Stimulated activated CD4-positive, alpha-beta T cell treated with anti-CD3 and anti-CD28 coated beads, TNF-alpha, amount 100 ng/mL, for 48 hours (primary cell): ENCODE results near the gene CECR2.
"Not testable (repeated sequence)": the region's sequence is repeated elsewhere in the genome, so short reads cannot be mapped to it uniquely, and the experiment has no call there.

Experiments
- DNase-seq, 3 donors: peaks; one replicate each; pipeline ENCODE4 v3.0.0-alpha.2; 2020; ENCODE audit warnings: low read depth in 3 of 3

The CECR2 gene

DNA sequence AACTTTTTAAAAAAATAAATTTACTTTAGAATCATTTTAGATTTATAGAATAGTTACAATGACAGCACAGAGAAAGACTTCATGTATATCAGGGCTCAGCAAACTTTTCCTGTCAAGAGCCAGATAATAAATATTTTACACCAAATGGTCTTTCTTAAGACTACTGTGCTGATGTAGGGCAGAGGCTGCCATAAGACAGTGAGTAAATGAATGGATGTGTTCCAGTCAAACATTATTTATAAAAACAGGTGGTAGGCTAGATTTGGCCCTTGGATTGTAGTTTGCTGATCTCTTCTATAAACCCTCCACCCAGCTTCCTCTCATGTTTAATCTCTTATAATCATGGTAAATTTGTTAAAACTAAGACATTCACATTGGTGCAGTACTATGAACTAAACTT is 33.0 kb downstream of the CECR2 start:
- no peak for DNase-seq

DNA sequence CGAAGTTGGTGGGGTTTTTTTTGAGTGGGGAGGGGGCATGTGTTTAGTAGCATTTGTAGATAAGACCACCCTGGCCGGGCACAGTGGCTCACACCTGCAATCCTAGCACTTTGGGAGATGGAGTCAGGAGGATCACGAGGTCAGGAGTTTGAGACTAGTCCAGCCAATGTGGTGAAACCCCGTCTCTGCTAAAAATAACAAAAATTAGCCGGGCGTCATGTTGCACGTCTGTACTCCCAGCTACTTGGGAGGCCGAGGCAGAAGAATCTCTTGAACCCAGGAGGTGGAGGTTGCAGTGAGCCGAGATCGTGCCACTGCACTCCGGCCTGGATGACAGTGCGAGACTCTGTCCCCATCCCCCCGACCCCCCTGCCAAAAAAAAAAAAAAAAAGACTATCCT is 34.6 kb downstream of the CECR2 start:
- no peak for DNase-seq

DNA sequence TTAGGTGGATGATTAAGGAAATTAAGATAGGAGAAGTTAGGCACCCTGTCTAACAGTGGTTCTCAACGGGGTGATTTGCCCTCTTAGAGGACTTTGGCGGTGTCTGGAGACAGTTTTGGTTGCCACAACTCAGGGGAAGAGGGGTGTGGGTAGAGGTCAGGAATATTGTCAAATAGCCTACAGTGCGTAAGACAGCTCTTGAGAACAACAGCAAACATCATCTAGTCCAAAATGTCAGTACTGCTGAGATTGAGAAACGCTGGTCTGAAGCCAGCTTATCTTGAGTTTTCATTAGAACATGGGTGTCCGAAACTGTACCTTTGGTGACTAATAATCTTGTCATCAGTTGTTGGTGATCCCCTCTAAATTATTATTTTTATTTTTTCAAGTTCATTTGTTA is 38.4 kb downstream of the CECR2 start:
- no peak for DNase-seq

DNA sequence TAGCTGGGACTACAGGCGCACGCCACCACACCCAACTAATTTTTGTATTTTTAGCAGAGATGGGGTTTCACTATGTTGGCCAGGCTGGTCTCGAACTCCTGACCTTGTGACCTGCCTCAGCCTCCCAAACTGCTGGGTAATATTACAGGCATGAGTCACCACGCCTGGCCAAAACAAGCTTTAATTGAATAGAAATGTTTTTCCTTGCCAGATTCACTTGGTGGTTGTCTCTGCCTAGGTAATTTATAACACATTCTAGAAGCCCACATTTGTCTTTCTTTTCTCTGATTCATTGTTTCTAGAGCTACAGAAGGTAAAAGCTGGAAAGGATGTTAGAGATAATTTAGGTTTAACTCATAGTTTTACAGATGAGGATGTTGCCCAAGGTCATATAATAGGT is 41.3 kb downstream of the CECR2 start:
- DNase-seq: no peak

DNA sequence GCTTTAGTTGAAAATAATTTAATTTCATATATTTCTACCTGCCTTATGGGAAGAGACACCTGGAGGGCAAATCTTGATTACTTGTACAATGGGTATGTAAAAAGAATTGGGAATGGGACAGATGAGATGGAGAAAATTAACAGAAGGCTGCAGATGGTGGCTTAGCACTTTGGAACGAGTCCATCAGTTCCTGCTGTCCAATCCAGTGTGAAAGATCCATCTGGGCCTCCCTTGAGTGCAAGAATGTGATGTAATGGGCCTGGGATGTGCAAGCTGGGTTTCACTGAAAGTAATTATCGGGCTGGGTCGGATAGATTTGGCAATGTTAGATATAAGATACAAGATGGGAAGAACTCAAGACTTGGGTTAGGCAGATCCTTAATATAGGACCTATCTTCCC is 42.0 kb downstream of the CECR2 start:
- DNase-seq: no peak

DNA sequence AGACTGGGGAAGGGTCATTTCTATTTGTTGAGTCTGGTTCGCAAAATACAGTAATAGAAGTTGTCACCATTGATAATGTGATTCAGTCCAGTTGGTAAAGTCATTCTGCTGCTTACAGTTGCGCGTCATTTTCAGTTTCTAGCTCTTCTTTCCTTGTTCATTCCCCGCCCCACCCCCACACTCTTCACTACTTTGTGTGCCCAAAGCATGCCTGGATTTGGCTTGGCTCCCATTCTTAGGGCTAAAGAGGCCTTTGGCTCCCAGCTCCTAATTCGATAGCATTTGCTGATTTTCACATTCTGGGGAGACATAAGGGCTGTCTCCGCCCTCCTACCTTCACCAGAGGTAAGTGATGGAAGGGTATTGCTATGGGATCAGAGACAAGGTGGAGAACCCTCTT is 43.0 kb downstream of the CECR2 start:
- no peak for DNase-seq

DNA sequence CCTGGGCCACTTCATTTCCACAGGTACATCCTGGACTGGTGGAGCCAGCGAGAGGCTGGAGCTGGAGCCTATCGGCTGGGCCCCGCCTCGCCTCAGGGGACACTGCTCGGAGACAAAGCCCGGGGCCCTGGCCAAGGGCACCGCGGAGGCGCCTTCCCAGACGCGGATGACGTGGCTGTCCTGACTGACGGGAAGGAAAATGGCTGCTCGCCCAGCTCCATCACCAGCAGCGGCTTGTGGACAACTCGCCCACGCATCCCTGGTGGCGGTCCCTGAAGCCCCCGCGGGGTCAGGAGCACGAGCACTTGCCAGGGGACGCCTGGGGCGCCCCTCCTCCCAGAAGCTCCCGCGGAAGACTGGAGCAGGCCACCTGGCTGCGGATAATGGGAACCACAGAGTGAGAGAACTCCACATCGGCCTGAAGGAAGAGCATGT is 49.6 kb downstream of the CECR2 start:
- no peak for DNase-seq

DNA sequence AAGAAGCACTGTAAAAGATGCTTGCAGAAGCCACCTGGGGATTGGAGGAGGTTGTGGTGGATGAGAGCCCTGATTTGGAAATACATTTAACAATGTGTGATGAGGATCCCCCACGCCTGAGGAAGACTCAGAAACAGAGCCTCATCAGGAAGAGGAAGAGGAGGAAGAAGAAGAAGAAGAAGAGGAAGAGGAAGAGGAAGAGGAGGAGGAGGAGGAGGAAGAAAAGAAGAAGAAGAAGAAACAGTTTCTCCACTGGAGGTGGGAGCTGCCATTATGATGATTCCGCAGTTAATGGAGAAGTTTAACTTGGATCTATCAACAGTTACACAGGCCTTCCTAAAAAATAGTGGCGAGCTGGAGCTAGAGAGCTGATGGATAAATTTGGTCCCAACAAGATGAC is 50.1 kb downstream of the CECR2 start:
- DNase-seq: no peak

DNA sequence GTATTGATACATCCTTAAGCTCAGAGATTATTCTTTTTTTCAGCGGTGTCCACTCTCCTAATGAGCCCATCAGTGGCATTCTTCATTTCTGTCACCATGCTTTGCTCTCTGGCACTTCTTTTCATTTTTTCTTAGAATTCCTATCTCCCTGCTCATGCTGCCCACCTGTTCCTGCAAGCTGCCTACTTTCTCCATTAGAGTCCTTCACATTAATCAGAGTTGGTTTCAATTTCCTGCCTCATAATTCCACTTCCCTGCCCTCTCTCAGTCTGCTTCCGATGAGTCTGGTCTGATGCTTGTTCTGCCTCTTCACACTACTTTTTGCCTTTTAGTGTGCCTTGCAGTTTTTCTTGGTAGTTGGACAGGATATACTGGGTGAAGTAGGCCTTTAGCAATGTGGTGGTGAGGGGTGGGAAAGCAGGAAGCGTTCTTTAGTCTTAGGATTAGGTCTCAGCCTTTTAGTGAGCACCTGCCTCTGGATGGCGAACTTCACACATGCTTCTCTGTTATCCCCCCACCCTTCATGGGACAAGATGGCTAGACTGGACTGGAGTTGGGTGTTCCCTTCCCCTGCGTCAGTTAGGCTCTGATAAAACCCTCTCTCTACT is 53.6 kb downstream of the CECR2 start:
- no peak for DNase-seq

DNA sequence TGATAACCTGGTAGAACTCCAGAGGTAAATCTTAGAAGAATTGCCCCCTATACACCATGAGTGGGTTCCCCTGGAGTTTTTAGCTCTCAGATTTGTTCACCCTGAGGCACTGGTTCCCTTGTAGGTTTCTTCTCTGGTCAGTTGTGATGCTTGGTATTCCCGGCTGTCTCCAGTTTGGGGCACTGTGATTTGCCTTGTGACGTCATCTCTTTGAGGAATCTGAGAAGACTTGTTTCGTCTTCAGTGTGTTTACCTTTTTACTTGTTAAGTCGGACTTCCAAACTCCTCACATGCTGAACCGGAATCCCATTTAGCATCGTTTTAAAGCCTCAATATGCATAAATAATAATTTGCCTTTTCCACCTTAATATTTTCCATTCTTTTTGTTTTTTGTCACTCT is 54.4 kb downstream of the CECR2 start:
- no peak for DNase-seq

DNA sequence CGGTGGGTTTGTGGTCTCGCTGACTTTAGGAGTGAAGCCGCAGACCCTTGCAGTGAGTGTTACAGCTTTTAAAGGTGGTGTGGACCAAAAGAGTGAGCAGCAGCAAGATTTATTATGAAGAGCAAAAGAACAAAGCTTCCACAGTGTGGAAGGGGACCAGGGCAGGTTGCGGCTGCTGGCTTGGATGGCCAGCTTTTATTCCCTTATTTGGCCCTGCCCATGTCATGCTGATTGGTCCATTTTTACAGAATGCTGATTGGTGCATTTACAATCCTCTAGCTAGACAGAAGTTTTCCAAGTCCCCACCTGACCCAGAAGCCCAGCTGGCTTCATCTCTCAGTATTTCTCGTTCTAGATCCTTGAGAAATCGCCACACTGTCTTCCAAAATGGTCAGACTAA is 58.3 kb downstream of the CECR2 start:
- DNase-seq: not testable (repeated sequence)

DNA sequence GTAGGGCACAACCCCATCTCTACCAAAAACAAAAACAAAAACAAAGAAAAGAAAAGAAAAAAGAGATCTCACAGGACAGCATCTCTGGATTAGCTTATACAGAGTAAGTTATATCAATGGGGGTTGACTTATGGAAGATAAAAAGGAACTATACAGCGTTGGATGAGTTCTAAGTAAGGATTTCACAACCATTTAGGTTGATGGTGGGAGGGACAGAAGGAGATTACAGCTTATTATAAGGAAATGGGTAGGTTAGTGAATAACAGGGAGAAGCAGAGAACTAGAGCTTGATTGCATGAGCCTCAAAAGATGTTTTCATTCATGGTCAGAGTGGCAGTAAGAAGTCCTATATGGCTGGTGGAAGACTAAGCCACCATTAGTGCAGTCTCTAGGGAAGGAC is 60.3 kb downstream of the CECR2 start:
- DNase-seq: no peak

DNA sequence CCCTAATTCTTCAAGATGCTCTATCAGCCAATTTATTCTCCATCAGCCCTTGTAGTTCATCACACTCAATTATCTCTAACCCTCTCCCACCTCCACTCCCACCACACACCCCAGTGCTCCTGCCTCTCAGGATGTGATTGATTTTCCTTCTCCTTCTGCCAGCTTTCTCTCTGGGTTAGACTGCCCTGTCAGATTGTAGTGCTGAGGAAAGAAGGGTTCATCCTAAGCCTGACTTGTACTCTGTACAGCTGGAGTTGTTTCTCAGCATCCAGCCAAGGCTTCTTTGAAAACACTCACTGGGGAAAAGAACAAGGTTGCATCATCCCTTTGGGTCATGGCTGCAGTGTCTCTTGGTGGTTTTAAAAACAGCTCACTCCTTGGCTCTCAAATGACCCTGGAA is 61.2 kb downstream of the CECR2 start:
- no peak for DNase-seq

DNA sequence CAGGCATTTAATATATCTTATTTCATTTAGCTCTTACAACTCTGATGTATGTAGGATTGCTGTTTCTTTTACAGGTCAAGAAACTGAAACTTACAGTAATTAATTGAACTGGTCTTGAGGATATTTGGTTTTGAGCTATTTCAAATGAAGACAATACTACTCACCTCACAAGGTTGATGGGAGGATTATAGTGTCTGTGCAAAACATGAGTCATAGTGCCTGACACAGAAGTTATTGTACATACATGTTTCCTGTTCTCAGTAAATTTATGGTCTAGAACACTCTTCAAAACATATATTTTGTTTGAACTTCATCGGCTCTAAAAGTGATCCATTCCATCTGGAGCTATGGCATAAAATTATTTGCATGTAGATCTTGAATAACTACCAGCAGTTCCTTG is 61.9 kb downstream of the CECR2 start:
- DNase-seq: no peak

DNA sequence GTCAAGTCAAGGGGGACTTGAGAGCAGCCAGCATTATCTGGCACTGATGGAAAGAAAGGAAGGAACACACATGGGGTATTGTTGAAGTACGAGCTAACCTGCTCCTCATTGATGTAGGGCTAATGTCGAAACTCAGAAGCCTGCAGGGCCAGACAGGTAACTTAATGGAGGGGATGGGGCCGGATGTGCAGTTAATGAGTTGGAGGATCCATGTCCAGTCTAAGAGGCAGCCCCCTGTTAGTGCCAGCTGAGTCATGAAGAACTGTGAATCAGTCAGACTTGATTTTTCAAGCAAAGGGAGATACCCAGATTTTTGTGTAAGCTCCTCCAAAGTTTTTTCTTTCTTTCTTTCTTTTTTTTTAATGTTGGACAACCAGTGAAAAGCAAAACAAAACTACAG is 65.6 kb downstream of the CECR2 start:
- DNase-seq: no peak

DNA sequence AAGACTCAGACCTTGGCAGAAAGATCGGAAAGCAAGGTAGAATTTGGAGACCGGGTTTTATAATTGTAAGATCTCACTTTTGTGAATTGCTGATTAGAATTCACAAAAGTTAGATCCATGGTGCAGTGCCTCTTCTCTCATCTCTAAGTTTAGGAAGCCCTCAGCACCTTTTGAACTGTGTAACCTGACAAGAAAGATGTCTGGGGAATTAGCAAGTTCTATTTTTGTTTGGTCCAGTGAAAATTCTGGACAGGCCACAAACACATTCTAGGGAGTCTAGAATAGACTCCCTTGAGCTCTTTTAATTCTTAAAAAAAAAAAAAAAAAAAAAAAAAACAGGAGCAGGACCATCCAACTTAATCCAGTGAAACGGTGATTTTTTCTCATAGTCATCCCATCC is 66.1 kb downstream of the CECR2 start:
- no peak for DNase-seq

DNA sequence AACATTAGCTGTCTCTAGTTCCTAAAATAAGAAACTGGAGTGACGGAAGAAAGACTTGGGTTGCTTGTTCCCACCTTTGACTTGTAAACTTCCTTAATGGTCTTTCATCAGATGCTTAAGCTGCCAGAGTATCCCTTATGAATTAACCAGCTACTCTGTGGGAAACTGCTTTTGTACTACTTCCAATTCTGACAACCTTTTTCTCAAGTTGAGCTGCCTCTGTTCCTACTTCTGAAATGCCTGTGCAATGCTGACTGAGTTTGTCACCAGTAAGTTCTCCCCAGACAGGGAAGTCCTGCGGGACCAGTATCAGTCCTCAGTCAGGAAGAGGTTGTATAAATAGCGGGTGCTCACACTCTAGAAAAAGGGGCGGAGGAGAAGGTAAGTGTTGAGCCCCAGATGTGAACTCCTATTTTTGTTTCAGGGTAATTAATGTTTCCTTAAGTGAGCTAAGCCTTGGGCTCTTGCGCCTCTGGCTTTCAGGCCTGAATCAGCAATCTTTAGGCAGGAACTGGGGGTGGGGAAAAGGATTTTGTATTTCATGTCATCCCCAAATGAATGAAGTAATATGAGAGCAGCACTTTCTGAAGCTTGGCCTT is 67.2 kb downstream of the CECR2 start:
- no peak for DNase-seq

DNA sequence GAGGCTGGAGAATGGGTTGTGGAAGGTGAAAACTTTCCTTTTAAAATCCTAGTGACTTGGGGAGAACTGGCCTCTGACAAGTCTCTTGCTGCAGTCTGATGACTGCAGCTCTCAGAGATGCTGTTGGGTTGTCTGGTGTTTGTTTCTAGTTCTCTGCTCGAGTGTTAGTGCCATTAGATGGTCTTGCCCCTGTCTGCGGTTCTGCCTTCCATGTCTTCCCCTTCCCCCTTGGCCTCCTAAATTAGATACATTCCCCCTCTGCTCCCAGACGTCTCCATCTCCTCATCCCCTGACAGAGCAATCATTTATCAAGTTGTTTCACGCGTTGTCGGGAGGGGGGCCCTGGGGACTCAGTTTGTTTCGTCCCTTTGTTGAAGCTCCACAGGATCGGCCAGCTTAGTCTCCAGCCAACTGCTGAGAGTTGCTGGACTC is 67.7 kb downstream of the CECR2 start:
- no peak for DNase-seq

DNA sequence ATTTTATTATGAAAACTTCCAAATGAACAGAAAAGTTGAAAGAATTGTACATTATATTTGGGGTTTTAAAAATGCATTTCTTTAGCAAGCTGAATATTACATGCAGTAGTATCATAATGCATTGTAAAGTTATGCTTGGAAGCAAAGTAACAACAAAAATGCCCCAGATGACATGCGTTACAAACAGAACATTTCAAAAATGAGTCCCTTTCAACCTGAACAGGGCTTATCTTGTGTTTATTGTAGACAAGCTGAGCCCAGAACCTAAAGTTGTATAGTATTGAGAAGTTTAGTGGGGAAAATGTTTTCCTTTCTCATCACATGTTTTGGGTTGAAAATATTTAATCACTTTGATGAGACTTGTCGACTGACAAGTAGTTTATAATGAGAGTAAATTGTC is 68.8 kb downstream of the CECR2 start:
- no peak for DNase-seq

DNA sequence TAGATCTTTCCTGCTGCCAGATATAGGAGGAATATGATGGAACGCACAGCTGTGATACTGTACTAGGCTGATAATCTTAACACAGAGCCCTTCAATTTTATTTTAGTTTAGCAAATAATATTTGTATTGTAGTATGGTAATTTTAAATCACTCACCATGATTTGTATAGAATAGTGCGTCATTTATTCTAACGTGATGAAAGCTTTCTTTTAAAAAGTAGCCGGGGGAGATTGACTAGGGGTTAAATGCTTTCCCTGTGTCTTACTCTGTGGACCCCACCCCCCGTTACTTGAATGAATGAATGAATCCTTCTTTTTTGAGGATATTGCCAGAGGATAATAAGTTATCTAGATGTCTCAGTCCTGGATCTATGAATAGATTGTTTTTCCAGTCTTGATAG is 72.1 kb downstream of the CECR2 start:
- no peak for DNase-seq

DNA sequence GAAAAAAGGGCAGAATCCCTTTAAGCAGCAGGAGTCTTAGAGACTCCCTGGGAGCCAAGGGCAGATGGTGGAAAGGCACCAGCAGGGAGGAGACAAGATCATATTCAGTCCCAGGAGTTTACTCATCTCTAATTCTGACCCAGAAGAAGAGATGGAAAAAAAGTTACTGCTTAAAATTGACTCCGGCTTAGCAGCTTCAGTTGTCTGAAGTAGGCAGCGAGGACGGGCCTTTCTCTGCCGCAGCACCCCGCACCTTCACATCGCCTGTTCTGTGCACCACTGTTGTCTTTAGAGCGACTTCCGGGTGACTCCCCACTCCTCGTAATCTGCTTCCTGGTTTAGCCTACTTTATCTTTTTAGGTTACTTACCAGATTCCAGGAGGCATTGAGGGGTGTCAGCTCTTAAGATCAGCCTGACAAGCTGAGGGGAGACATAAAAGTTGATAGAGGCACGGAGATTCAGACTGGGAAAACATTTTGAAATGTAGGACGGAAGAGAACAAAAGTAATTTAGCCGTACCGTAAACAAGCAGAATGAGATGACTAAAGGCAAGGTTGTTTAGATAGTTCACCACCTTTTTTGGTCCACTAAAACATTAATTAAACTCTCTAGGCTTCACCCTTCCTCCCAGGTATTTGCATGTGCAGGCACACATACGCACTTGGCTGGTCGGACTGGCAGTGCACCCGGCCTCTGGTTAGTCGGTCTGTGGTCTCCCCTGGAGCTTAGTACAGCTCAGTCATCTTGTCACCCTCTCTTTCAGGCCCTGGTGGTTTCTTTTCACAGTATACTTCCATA is 74.3 kb downstream of the CECR2 start:
- no peak for DNase-seq

DNA sequence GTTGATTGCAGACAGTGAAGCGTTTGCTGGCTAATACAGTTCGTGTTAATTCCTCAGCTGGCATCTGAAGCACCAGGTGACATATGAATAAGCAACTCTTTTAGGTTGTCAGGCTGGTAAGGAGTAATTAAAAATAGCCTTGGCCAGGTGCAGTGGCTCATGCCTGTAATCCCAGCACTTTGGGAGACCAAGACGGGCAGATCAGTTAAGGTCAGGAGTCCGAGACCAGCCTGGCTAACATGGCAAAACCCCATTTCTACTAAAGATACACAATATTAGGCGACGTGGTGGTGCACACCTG is 74.9 kb downstream of the CECR2 start:
- no peak for DNase-seq

DNA sequence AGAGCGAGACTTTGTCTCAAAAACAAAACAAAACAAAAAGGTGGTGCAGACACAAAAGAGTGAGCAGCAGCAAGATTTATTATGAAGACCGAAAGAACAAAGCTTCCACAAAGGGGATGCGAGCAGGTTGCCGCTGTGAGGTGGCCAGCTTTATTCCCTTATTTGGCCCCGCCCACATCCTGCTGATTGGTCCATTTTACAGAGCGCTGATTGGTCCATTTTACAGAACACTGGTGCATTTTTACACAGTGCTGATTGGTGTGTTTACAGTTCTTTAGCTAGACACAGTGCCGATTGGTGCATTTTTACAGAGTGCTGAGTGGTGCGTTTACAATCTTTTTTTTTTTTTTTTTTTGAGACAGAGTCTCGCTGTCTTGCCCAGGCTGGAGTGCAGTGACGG is 77.4 kb downstream of the CECR2 start:
- DNase-seq: no peak

DNA sequence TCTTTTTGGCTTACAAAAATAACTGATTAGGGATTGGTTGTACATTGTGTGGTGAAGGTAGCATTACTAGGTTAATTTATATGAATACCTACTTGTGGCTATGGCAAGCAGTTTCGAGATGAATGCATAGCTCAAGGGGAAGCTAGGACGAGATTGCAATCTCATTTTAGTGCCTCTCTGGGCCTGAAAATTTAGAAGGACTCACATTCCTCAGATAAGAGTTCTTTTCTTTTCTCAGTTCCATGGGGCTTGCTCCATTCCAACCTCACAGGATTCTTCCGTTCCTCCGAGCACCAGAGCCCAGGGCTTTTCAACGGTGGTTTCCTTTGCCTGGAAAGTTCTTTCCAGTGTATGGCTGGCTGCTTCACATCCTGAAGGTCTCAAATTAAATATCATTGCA is 82.1 kb downstream of the CECR2 start:
- DNase-seq: no peak
